CD4-positive, alpha-beta T cell treated with Interleukin-10 for 1 hour (primary cell): ENCODE results near the gene ANKRD11.

ENCODE experiments used
- DNase-seq: peaks from one replicate; pipeline ENCODE4 v3.0.0-alpha.2; 2020

ANKRD11 gene

DNA sequence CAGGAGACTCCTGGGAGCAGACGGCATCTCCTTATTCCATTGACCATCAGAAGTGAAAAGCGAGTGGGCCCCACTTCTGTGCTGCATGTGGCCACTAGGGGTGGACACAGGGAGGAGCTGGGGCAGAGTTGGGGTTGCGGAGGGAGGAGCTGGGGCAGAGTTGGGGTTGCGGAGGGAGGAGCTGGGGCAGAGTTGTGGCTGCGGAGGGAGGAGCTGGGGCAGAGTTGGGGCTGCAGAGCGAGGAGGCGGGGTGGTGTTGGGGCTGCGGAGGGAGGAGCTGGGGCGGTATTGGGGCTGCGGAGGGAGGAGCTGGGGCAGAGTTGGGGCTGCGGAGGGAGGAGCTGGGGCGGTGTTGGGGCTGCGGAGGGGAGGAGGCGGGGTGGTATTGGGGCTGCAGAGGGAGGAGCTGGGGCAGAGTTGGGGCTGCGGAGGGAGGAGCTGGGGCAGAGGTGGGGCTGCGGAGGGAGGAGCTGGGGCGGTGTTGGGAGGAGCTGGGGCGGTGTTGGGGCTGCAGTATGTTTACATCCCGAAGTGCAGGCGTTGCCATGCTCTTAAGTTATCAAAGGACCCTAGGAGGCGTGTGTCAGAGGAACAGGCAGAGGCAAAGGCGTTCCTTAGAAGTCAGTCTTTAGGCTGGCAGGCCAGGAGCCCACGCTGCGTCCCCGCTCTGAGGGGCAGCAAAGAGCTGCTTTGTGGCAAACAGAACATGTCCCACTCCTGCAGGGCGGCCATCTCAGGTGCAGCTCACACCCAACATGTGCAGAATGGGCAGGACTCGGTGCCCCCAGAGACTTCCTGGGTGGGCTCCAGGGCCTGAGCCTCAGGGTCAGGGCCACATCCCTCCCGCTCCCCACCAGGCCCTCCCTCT is 196.9 kb downstream of the ANKRD11 start:
- DNase-seq, result no peak

- DNase-seq, result no peak
These were observed 197.8 kb downstream of the ANKRD11 start for GRCh38 chr16:89292443-89293078.

DNA sequence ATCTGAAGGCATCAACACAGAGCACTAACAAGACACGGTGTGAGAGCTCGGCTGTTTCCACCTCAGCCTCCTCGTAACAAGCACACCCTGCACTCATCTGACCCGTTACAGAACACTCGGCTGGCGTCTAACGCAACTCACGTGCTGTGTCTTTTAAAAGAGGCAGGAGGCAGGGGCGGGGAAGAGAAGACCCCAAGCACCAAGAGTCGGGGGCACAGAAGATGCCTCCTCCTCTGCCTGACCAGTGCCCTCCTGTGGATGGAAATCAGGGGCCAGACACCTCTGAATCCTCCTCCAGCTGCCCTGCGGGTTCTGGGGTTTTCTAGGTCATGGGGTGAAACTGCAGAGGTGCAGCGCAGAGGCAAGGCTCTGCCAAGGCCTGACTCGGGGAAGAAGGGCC is 198.6 kb downstream of the ANKRD11 start:
- no peak for DNase-seq

GRCh38 chr16:89291363-89291762 is 199.0 kb downstream of the ANKRD11 start:
- DNase-seq, result no peak

- no peak for DNase-seq
These were observed 199.5 kb downstream of the ANKRD11 start for GRCh38 chr16:89290887-89291286.

GRCh38 chr16:89290472-89290871 is 199.9 kb downstream of the ANKRD11 start:
- DNase-seq, result no peak

DNA sequence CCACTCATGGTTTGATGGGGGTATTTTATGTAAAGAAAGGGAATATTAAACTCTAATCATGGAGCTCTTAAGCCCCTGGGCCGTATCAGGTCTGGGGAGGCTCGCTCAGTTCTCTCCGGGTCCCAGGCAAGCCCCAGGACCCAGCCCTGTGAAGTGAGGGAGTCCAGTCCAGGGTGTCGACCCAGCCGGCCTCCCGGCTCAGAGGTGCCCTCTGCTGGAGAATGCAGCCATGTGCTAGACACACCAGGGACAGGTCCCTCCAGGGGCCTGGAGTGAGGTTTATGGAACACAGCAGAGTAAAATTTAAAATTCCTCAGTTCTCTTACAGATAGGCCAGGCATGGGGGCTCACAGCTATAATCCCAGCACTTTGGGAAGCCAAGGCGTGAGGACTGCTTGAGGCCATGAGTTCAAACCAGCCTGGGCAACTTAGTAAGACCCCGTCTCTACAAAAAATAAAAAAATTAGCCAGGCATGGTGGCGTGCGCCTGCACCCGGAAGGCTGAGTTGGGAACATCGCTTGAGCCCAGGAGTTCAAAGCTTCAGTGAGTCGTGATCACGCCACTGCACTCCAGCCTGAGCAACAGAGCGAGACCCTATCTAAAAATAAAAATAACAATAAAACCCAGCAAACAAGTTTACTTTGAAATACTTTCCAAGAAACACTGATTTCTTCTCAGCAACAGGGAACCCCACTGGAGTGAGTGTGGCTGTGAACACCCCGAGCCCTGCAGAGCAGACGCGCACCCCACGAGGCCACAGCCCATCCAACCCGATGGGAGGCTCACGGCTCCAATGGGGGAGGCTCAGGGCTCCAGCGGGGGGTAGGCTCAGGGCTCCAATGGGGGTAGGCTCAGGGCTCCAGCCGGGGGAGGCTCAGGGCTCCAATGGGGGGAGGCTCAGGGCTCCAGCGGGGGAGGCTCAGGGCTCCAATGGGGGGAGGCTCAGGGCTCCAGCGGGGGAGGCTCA is 200.6 kb downstream of the ANKRD11 start:
- DNase-seq, result peak; percentile 76

GRCh38 chr16:89288966-89289365 is 201.4 kb downstream of the ANKRD11 start:
- DNase-seq, result no peak

DNA sequence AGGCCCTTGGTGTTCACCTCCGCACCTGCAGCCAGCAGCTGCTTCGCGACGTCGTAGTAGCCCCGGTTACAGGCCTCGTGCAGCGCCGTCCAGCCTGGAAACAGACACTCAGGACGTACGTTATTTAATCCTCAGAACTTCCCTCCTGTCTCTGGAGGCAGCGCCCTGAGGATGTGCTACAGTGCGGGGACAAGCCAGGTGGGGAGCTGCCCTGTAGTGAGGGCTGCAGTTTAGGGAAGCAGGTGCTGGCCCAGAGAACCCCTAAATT is 201.8 kb downstream of the ANKRD11 start:
- DNase-seq, result no peak

DNA sequence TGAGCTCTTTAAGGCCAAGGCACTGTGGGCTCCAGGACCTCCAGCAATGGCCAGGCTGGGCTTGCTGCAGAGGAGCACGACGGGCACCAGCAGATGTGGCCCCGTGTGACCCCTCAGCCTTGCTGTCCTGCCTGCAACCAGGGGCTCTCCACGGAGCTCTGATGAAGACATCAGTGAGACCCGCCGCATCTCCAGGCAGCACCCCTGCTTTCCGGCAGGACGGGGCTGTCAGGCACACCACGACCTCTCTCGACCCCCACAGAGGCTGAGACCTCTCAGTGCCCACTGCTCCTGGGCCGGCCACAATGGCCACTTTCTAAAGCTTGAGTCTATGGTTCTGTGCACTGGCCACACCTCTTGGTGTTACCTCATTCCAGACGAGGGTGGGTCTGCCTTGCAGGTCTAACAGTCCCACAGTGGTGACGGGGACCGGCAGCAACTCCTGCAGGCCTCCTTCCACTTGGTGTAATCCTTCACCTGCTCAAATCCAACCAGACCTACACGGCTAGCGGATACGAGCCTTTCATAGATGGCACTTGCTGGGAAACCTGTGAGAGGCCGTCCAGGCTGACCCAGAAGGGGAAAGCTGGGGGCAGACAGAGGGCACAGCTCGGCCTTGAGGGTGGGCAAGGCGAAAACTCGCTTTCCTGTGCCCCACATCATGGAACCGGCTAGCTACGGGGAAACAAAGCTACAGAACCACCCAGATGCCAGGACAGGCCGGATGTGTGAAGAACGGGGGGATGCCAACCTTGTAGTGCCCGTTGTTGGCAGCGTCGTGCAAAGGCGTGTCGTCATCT is 202.4 kb downstream of the ANKRD11 start:
- DNase-seq, result no peak

GRCh38 chr16:89286096-89286495 is 204.3 kb downstream of the ANKRD11 start:
- DNase-seq, result no peak

DNA sequence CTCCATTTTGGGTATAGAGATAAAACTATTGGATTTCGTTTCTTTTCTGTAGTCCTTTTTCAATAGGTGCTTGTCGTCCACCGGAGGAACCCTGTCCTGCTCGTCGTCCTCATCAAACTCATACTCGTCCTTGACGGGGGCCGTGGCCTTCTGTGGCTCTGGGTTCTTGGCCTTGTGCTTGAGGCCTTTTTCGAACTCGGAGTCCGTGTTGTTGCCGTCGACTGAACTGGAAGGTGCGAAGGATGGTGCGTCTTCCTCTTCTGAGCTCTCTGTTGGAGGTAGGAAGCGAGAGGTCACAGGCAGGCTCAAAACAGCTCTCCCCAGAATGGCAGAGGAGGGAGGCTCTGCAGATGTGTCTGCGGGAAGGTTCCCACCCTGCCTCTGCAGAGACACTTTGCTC is 205.0 kb downstream of the ANKRD11 start:
- no peak for DNase-seq

GRCh38 chr16:89283449-89283848 is 206.9 kb downstream of the ANKRD11 start:
- DNase-seq, result no peak

GRCh38 chr16:89282523-89282922 is 207.8 kb downstream of the ANKRD11 start:
- DNase-seq, result no peak

GRCh38 chr16:89281829-89282228 is 208.5 kb downstream of the ANKRD11 start:
- no peak for DNase-seq

GRCh38 chr16:89281189-89281577 is 209.2 kb downstream of the ANKRD11 start:
- DNase-seq, result no peak

DNA sequence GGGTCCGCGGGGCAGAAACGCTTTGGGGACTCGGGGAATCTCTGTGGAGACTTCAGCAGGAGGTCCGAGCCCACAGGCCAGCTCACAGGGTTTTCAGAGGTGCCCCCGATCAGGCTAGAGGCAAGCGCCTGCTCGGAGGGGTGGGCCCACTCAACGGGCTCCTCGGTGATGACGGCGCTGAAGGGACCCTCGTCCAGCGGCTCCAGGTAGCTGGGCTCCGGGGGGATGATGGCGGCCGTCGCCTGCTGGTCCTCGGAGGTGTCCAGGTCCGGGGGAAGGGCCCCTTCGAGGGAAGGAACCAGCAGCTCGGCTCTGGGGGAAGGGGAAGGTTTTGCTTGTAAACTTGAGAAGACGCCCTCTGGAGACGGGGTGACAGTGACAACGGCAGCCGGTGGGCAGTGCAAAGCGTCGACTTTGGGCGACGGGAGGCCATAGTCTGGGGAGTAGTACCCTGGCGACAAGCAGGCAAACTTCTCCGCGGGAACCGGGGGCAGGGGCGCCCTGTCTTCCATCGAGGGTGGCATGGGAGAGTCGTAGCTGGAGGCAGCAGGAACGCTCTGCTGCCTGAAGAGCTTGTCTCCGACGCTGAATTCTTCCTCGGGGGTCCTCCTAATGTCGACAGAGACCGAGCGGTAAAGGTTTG is 209.7 kb downstream of the ANKRD11 start:
- DNase-seq, result no peak

DNA sequence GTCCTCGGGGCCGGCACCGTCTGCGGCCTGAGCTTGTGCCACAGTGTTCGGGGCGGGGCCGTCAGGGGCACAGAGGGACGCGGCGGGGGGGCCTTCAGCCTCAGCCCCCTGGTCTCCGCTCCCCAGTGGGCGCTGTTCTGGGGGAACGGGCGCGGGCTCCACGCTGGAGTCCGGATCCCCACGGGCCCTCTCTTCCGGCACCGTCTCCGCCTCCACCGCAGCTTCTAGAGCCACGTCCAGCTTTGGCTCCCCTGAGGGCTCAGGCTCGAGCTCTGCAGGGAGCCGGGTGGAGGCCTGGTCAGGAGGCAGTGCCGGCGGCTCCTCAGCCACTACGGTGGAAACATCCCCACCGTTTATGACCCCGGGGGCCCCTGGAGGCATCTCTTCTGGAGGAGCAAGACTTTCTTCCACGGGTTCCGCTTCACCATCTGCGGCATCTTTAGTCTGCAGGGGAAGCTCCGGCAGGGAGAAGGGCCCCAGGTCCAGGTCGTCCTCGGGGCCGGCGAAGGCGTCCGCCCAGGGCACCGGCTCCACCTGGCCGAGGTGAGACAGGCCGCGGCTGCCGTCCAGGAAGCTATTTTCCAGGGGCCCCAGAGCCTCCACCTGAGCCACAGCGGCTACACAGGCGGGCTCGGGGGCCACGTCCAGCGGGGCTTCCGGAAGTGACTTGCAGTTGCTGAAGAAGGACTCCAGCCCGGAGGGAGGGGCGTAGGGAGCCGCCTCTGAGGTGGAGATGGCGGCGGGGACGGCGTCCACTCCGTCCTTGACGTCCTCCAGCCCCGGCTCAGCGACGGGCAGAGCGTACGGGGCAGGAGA is 210.5 kb downstream of the ANKRD11 start:
- DNase-seq, result no peak

DNA sequence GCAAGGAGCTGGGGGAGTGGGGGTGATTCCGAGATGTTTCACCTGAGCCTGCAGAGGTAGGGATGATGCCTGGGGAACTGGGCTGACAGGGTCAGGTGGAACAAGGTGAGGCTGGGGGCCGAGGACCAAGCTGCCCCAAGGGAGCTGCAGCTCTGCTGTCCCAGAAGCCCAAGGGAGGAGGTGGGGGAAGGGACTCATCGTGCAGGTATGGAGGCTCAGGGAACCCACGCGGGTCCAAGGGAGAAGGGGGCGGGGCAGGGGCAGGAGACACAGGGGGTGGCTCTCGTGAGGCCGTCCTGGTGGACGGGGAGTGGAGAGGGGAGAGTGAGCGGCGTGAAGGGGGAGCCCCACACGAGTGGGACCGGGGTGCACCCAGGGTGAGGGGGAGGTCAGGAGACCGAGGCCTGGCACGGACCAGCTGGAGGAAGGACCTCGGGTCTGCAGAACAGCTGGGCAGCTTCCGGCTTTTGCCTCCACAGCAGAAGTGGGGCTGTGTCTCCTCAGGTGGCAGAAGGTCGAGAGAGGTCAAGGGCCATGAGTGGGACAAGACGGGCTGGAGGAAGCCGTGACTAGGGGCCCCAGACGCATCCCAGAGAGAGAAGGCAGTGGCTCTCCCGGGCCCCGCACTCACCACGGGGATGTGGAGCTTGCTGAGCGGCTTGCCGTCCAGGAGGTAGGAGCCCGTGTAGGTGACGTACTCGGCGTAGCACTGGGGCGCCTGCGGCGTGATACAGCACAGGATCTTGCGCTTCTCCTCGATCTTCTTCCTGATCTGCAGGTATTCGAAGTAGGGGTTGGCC is 211.7 kb downstream of the ANKRD11 start:
- DNase-seq, result no peak

DNA sequence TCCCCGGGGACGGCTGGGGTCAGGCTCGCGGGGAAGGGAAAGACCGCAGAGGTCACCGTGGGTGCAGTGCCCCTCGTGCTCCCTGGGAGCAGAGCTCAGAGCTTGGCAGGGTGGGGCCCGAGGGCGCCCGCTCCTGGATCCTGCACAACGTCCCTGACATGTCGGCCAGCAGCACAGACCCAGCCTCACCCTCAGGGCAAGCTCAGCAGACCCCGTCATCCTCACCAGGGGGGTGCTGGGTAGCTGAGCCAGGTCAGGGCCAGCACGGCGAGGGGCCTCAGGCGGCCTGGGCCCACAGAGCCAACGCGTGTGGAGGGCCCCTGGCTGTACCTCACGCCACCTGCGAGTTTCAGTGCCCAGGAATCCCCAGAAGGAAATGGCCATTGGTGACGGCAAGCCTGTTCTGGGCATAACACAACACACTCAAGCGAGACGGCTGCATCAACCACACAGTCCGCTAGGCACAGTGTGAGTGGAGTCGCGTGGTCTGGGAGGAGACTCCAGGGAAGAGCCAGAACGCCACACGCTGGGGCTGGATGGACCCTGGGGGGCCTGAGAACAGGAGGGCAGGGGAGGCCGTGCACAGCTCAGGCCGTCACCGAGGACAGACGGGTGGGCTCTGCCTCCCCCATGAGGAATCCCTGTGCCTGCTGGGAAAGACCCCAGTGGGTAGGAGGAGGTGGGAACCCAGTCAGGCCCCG is 212.6 kb downstream of the ANKRD11 start:
- DNase-seq, result no peak
